Stimulated activated CD8-positive, alpha-beta memory T cell treated with anti-CD3 and anti-CD28 coated beads, Interleukin-4, amount 100 ng/mL, for 24 hours (primary cell): ENCODE data around the gene ITPR1.

Experiments used
- DNase-seq: peaks from one replicate; pipeline ENCODE4 v3.0.0-alpha.2; 2020; ENCODE audit warnings: low read depth

The ITPR1 gene

GRCh38 chr3:4491855-4492207, 1.3 kb upstream of the ITPR1 start:
- DNase-seq = no peak

GRCh38 chr3:4492208-4493013, 737 bp upstream of the ITPR1 start:
- no peak for DNase-seq

- no peak for DNase-seq
These were observed 1.1 kb downstream of the ITPR1 start for GRCh38 chr3:4493941-4494894.

- no peak for DNase-seq
These were observed 1.7 kb downstream of the ITPR1 start for GRCh38 chr3:4494895-4495264.

GRCh38 chr3:4495294-4496086, 2.3 kb downstream of the ITPR1 start:
- no peak for DNase-seq

GRCh38 chr3:4496087-4496452, 2.9 kb downstream of the ITPR1 start:
- no peak for DNase-seq

GRCh38 chr3:4497005-4497692, 4.0 kb downstream of the ITPR1 start:
- no peak for DNase-seq

- no peak for DNase-seq
These were observed 4.7 kb downstream of the ITPR1 start for GRCh38 chr3:4497843-4498324.

GRCh38 chr3:4498446-4498845, 5.3 kb downstream of the ITPR1 start:
- DNase-seq = no peak

- DNase-seq = no peak
These were observed 8.3 kb downstream of the ITPR1 start for GRCh38 chr3:4501437-4501836.

GRCh38 chr3:4501927-4502326, 8.8 kb downstream of the ITPR1 start:
- no peak for DNase-seq

- DNase-seq = no peak
These were observed 9.9 kb downstream of the ITPR1 start for GRCh38 chr3:4503050-4503449.

GRCh38 chr3:4504340-4505261, 11.5 kb downstream of the ITPR1 start:
- no peak for DNase-seq

- DNase-seq = no peak
These were observed 12.8 kb downstream of the ITPR1 start for GRCh38 chr3:4505688-4506558.

- DNase-seq = no peak
These were observed 13.4 kb downstream of the ITPR1 start for GRCh38 chr3:4506559-4507023.

- no peak for DNase-seq
These were observed 14.0 kb downstream of the ITPR1 start for GRCh38 chr3:4507024-4507596.

- DNase-seq = no peak
These were observed 15.2 kb downstream of the ITPR1 start for GRCh38 chr3:4508048-4508981.

- DNase-seq = no peak
These were observed 15.9 kb downstream of the ITPR1 start for GRCh38 chr3:4509043-4509442.
